Duodenal mucosa (tissue), 2 donors: Measurements from ENCODE around the gene ATP2B2.

Experiments
- H3K27ac ChIP-seq: one replicate; pipeline ENCODE4 v1.7.0; 2013; ENCODE audit warnings: low read depth, low read length
- H3K27me3 ChIP-seq, 2 donors: one replicate each; pipeline ENCODE4 v1.7.0; 2013; ENCODE audit warnings: low read length in 2 of 2, control low read depth in 1 of 2; ENCODE audit not compliant: insufficient read depth in 2 of 2, control insufficient read depth in 1 of 2
- H3K36me3 ChIP-seq, 2 donors: one replicate each; pipeline ENCODE4 v1.7.0; 2013; ENCODE audit warnings: low read length in 2 of 2, control low read depth in 1 of 2; ENCODE audit not compliant: insufficient read depth in 2 of 2, control insufficient read depth in 1 of 2
- H3K4me1 ChIP-seq, 2 donors: one replicate each; pipeline ENCODE4 v1.7.0; 2013; ENCODE audit warnings: low read length in 2 of 2, control low read depth in 1 of 2; ENCODE audit not compliant: insufficient read depth in 2 of 2, control insufficient read depth in 1 of 2
- H3K4me3 ChIP-seq, 2 donors: one replicate each; pipeline ENCODE4 v1.7.0; 2013; ENCODE audit warnings: low read length in 2 of 2, low read depth in 1 of 2
- H3K9ac ChIP-seq, 2 donors: one replicate each; pipeline ENCODE4 v1.7.0; 2013; ENCODE audit warnings: low read length in 2 of 2, low read depth in 1 of 2
- H3K9me3 ChIP-seq, 2 donors: one replicate each; pipeline ENCODE4 v1.7.0; 2013; ENCODE audit warnings: low read length in 2 of 2, control low read depth in 1 of 2; ENCODE audit not compliant: control insufficient read depth in 1 of 2

ATP2B2 gene

DNA sequence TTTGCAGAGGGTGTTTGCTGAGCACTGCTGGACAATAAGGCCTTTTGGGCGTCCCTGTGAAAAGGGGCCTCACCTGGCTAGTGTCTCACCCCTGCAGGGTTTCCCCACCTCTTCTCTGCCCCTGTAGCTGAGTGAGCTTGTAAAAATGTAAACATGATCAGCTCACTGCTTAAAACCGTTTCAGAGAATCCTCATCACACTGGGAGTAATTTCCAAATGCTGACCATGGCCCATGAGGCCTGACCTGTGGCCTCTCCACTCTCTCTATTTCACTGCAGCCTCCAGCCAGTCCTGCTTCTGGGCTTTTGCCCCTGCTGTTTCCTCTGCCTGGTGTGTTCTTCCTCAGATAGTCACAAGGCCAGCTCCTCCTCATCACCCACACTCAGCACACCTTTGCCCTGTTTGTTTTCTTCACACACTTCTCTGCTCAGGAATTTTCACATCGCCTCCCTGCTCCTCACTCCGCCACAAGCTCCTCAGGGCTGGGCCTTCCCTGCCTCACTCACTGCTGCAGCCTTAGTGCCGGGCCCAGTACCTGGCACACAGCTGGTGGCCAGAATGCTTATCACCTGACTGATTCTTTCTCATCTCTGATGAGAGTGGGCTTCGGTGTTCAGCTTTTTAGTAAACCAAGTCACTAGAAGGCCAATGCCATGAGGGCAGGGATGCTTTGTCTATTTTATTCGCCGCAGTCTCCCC is 105.2 kb downstream of the ATP2B2 start:
- H3K27ac ChIP-seq: no peak overlapping the region
- H3K27me3 ChIP-seq: no peaks in the 10 kb centered on the region
- H3K4me3 ChIP-seq: no peak overlapping the region
- no peaks in the 10 kb centered on the region for H3K36me3 ChIP-seq
- H3K4me1 ChIP-seq: peaks cover 3 to 5% of the 10 kb centered on the region in 2 donors
- H3K9me3 ChIP-seq: no peaks in the 10 kb centered on the region
- H3K9ac ChIP-seq: no peak overlapping the region

DNA sequence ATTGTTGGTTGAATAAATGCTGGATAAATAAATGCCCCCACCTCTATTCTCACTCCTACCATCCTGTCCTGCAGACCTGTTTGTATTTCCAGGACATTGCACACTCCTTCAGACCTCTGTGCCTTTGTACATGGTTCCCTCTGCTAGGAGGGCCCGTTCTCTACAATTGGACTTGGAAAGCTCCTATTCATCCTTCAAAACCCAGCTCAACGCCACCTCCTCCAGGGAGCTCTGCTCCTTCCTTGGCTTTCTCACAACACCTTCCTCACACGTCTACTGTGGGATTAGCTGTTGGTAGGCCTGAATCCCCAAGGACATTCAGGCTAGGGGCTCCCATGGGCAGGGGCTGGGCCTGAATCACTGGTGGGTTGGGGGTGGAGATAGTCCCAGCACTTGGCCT is 105.8 kb downstream of the ATP2B2 start:
- Histone ChIP-seq H3K36me3 (no peaks in the 10 kb centered on the region), H3K27me3 (no peaks in the 10 kb centered on the region), H3K9me3 (no peaks in the 10 kb centered on the region), H3K4me1 (peaks cover 3 to 5% of the 10 kb centered on the region in 2 donors), H3K4me3 (no peak overlapping the region), H3K27ac (no peak overlapping the region), H3K9ac (no peak overlapping the region)

DNA sequence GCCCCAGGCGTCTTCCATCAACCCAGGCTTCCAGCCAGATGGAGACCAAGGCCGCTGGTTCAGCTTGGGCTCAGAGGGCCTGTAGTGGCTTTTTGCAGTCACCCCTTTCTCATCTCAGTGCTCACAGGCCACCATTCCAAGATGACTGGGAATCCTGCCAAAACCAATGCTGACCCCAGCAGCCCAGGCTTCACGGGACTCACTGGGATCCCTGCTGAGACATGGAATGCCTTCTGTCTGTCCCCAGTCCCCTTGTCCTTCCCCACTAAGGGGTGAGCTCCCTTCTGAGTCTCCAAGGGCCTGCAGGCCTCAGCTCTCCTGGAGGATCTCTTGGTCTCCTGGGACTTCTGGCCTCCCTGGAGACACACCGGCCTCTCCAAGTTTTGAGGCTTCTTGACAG is 107.0 kb downstream of the ATP2B2 start:
- Histone ChIP-seq H3K27ac (no peak overlapping the region), H3K4me1 (peaks cover 3 to 5% of the 10 kb centered on the region in 2 donors), H3K9me3 (no peaks in the 10 kb centered on the region), H3K9ac (no peak overlapping the region), H3K27me3 (no peaks in the 10 kb centered on the region), H3K4me3 (no peak overlapping the region), H3K36me3 (no peaks in the 10 kb centered on the region)

DNA sequence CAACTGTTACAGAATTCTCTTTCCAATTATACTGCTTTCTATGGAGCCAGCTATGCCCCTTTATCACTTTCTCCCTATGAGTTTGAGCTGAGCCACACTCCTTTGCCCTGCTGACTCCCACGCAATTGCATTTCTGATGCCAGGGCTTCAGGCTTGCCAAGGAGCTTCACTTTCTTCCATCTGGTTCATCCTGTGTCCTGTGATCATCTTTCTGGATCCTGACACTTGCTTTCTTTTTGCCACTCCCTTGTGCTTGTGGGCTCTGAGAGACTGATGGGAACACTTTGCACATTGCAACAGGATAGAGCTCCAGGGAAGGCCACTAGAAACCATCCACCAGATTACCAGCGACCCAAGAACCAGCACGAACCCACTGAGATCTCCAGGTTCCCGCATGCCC is 107.5 kb downstream of the ATP2B2 start:
- H3K9ac ChIP-seq: no peak overlapping the region
- no peaks in the 10 kb centered on the region for H3K27me3 ChIP-seq
- H3K27ac ChIP-seq: no peak overlapping the region
- H3K36me3 ChIP-seq: no peaks in the 10 kb centered on the region
- no peak overlapping the region for H3K4me3 ChIP-seq
- no peaks in the 10 kb centered on the region for H3K9me3 ChIP-seq
- H3K4me1 ChIP-seq: peaks cover 3 to 5% of the 10 kb centered on the region in 2 donors

DNA sequence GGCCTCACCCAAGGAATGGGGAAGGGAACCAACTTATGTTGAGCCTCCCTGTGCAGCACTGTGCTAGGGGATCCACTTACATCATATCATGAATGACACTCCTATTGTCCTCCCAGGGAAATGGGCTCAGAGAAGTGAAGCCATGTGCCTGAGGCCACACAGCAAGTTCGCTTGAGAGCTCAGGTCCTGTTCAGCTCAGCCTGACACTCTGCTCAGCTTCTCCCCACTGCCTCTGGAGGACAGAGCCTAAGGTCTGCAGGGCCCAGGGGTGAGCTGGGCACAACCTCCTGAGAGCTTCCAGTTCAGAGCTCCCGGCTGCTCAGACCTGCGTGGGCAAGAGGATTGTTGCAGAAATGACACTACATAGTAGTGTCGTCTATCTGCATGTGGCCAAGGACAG is 108.5 kb downstream of the ATP2B2 start:
- H3K4me3 ChIP-seq: no peak overlapping the region
- no peaks in the 10 kb centered on the region for H3K9me3 ChIP-seq
- no peak overlapping the region for H3K9ac ChIP-seq
- no peak overlapping the region for H3K27ac ChIP-seq
- H3K36me3 ChIP-seq: no peaks in the 10 kb centered on the region
- peaks cover 3 to 5% of the 10 kb centered on the region in 2 donors for H3K4me1 ChIP-seq
- H3K27me3 ChIP-seq: no peaks in the 10 kb centered on the region

DNA sequence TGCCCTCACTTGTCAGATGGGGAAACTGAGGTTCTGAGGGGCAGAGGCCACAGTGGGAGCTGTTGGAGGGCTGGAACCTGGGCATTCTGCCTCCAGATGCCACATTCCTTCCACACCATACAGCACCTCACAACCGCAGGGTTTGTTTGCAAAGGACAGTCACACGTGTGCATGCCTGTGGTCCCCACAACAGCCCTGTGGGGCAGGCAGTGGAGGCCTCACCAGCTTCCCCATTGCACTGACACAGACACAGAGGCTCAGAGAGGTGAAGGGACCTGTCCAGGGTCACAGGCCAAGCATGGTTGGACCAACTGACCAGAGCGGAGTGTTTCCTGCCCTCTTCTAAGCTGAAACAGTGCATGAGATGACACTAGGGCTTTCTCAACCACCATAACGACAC is 109.3 kb downstream of the ATP2B2 start:
- Histone ChIP-seq H3K9me3 (no peaks in the 10 kb centered on the region), H3K27me3 (no peaks in the 10 kb centered on the region), H3K9ac (no peak overlapping the region), H3K4me3 (no peak overlapping the region), H3K4me1 (peaks cover 3 to 5% of the 10 kb centered on the region in 2 donors), H3K36me3 (no peaks in the 10 kb centered on the region), H3K27ac (no peak overlapping the region)

DNA sequence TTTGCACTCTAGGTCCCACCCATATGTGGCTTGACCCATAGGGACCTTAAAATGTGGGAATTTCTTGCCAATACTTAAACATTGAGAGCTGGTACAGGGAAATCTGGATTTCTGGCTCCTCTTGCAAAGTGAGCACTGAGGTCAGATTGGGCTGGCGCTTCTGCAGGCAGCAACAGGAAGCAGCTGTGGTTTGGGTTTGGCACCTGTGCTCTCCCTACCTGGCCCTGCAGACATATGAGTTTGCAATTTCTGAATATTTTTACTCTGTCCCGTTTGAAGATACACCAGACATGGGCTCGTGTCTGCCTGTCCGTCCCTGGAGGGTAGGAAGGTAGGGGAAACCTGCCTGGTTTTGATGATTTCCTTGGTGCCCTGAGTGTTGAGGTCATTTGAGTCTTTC is 109.7 kb downstream of the ATP2B2 start:
- H3K27me3 ChIP-seq: no peaks in the 10 kb centered on the region
- no peak overlapping the region for H3K9ac ChIP-seq
- peaks cover 3 to 5% of the 10 kb centered on the region in 2 donors for H3K4me1 ChIP-seq
- no peaks in the 10 kb centered on the region for H3K36me3 ChIP-seq
- H3K4me3 ChIP-seq: no peak overlapping the region
- H3K27ac ChIP-seq: no peak overlapping the region
- no peaks in the 10 kb centered on the region for H3K9me3 ChIP-seq

DNA sequence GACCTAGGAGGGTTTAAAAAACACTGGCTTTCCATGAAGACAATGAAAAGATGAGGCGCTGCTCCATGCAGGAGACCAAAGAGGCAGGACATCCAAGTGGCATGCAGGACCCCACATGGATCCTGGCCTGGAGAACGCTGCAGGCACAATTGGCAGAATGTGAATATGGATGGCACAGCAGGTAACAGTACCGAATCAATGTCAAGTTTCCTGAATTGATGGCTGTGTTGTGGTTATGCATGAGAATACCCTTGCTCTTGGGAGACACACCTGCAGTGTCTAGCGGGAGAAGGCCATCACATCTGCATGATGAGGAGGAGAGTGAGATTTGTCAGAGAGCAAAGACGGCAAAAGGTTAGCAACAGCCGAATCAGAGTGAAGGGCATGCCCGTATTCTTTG is 110.2 kb downstream of the ATP2B2 start:
- Histone ChIP-seq H3K4me3 (no peak overlapping the region), H3K27ac (no peak overlapping the region), H3K9me3 (no peaks in the 10 kb centered on the region), H3K27me3 (no peaks in the 10 kb centered on the region), H3K4me1 (peaks cover 3 to 5% of the 10 kb centered on the region in 2 donors), H3K9ac (no peak overlapping the region), H3K36me3 (no peaks in the 10 kb centered on the region)

DNA sequence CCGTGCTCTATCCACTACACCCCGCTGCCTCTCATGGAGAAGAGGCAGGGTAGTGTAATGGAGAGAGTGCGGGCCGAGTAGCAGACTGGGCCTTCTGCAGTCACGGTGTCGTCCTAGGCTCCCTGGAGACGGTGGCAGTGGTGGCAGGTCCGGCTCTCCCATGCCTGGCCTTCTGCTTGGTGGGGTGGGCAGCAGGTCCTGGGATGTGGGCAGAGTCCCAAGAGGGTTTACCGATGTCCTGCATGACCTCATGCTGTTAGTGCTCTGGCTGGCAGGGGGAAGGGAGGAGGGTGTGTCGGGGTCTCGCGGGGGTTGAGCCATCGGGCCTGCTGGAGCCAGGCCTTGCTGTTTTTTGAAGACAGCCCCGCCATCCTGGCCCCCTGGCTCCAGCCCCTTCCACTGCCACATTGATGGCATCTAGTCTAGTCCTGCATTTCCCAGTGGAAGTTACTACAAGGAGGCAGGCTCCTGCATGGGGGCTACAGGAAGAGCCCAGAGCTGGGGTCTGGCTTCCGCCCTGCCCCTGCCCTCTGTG is 110.8 kb downstream of the ATP2B2 start:
- Histone ChIP-seq H3K27ac (no peak overlapping the region), H3K9me3 (no peaks in the 10 kb centered on the region), H3K27me3 (no peaks in the 10 kb centered on the region), H3K4me1 (peaks cover 3 to 5% of the 10 kb centered on the region in 2 donors), H3K36me3 (no peaks in the 10 kb centered on the region), H3K4me3 (no peak overlapping the region), H3K9ac (no peak overlapping the region)

DNA sequence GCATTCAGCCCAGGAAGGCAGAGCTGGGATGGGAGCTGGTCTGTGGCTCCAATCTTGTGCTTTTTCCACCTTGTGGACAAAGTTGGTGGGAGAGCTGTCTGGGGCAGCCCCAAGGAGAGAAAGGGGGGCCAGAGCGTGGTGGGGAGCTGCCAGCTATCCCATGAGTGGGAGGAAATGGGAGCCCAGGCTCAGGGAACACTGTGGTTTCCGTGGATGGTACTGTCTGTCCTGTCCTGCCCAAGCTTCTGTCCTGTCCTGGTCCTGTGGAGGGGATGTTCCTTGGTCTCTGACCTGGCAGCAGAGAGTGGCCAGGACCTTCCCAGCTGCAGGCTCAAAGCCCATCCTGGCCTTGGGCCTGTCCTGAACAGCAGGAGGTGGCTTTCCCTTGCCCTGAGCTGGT is 111.9 kb downstream of the ATP2B2 start:
- H3K9ac ChIP-seq: no peak overlapping the region
- H3K4me3 ChIP-seq: no peak overlapping the region
- no peaks in the 10 kb centered on the region for H3K9me3 ChIP-seq
- H3K27ac ChIP-seq: no peak overlapping the region
- H3K36me3 ChIP-seq: no peaks in the 10 kb centered on the region
- H3K27me3 ChIP-seq: no peaks in the 10 kb centered on the region
- peaks cover 3 to 5% of the 10 kb centered on the region in 2 donors for H3K4me1 ChIP-seq
